Spleen (tissue), 11 donors: Measurements from ENCODE around the gene HTR3B. TPM values are rescaled to one million over a fixed set of nuclear protein-coding genes. Genes with fewer than 3 reads are reported as not detected.

Experiments used
- DNase-seq: peaks from one replicate; pipeline ENCODE4 v3.0.0-alpha.2; 2020
- H3K27ac ChIP-seq, 8 donors: fragments of 200-600 bp; sonication (generic) in 7 of 8; 1 replicate in 4 of 8; 2 replicates in 4 of 8; pipeline versions ENCODE4 v1.5.0 to v1.8.0; 2016 to 2021; ENCODE audit warnings: inconsistent platforms in 4 of 8, mild to moderate bottlenecking in 4 of 8, moderate library complexity in 1 of 8
- H3K27me3 ChIP-seq, 7 donors: fragments of 200-600 bp; sonication (generic) in 6 of 7; replicated peaks in 1 of 7; 1 replicate in 4 of 7; 2 replicates in 3 of 7; pipeline versions ENCODE4 v1.5.0 to v1.8.0; 2016 to 2021; ENCODE audit warnings: inconsistent platforms in 3 of 7, mild to moderate bottlenecking in 1 of 7
- H3K36me3 ChIP-seq, 6 donors: fragments of 200-600 bp; sonication (generic) in 5 of 6; 1 replicate in 4 of 6; 2 replicates in 2 of 6; pipeline versions ENCODE4 v1.5.0 to v1.8.0; 2016 to 2021; ENCODE audit warnings: inconsistent platforms in 2 of 6
- H3K4me1 ChIP-seq, 6 donors: fragments of 200-600 bp; sonication (generic) in 5 of 6; 1 replicate in 3 of 6; 2 replicates in 3 of 6; pipeline versions ENCODE4 v1.5.0 to v1.8.0; 2016 to 2021; ENCODE audit warnings: inconsistent platforms in 3 of 6
- H3K4me3 ChIP-seq, 8 donors: fragments of 200-600 bp; sonication (generic) in 7 of 8; 1 replicate in 4 of 8; 2 replicates in 4 of 8; pipeline versions ENCODE4 v1.5.0 to v1.8.0; 2016 to 2021; ENCODE audit warnings: inconsistent platforms in 4 of 8, mild to moderate bottlenecking in 4 of 8, moderate library complexity in 2 of 8
- H3K9me3 ChIP-seq, 8 donors: fragments of 200-600 bp; sonication (generic) in 7 of 8; 1 replicate in 4 of 8; 2 replicates in 4 of 8; pipeline versions ENCODE4 v1.5.0 to v1.8.0; 2016 to 2021; ENCODE audit warnings: inconsistent platforms in 4 of 8
- POLR2A ChIP-seq, 3 donors: fragments of 450-650 bp; IDR thresholded peaks; one replicate each; pipeline ENCODE4 v1.5.1; 2017; ENCODE audit warnings: antibody characterized with exemption in 3 of 3, mild to moderate bottlenecking in 1 of 3
- POLR2AphosphoS5 ChIP-seq, 3 donors: sonication (generic); formaldehyde crosslinking; IDR thresholded peaks; one replicate each; pipeline ENCODE4 v1.5.1; 2017; ENCODE audit warnings: antibody characterized with exemption in 3 of 3
- WGBS, 5 donors: extraction: QIAGEN DNeasy Blood & Tissue Kit in 3 of 5; methylation state at CpG; one replicate each; pipeline versions ENCODE4 v1.1.5 to v1.1.7; 2013 to 2018; 5-methylcytosine and 5-hydroxymethylcytosine counted together
- intact Hi-C: fragments of 100-400 bp; cut with DNase I; formaldehyde crosslinking; loops from one replicate; pipeline ENCODE4 v1.15.0; 2023; ENCODE audit warnings: low total_unique reads
- polyA plus RNA-seq, 3 donors: library from polyadenylated mRNA; stranded (reverse); fragments of 200-250 nt; gene quantifications; one replicate each; pipeline ENCODE4 v1.2.1, GENCODE V29; 2013
- total RNA-seq, 7 donors: library from RNA; depleted of rRNA in 3 of 7; stranded (reverse); fragments of >200 nt in 3 of 7; fragmentation: NEBNext Ultra II Directional in 4 of 7; extraction: Animal tissue kit (Norgen Biotek cat#: 25700) in 4 of 7; gene quantifications; one replicate each; pipeline versions ENCODE4 v1.1.0 to v1.2.1, GENCODE V29; 2016 to 2021
- TF ChIP-seq, protein P1 (sequence below), 11 experiments: fragments of 200-600 bp in 7 of 11; fragments of 450-650 bp in 4 of 11; sonication (generic) in 4 of 11; IDR thresholded peaks in 8 of 11; conservative IDR thresholded peaks in 3 of 11; 1 replicate in 7 of 11; 2 replicates in 4 of 11; pipeline versions ENCODE4 v1.4.0 to v1.8.0; 2016 to 2021; ENCODE audit warnings: antibody characterized with exemption in 11 of 11, inconsistent platforms in 4 of 11, mild to moderate bottlenecking in 1 of 11
- donor health status: healthy with polysubstance abuse.
- donor health status: DM: no; HTN: no; CAD: no; lungs with moderate emphysema.
- donor health status: DM: no; HTN: no; CAD: no.
- donor health status: Bipolar disorder and iron deficiency.
- donor health status: healthy.
- donor health status: DM: no; HTN: no; CAD: no.
- donor health status: DM: yes; HTN: yes; CAD: no.

The HTR3B gene
- total and polyA plus RNA-seq, 10 donors, result not detected

- DNase-seq, result no peak
- intact Hi-C loops, result no loop called here
- 56 to 69% (median 61%) methylated on average over 1 of the region's 1 CpG for WGBS, 5 donors
These were observed 74.8 kb downstream of the HTR3B start for GRCh38 chr11:113979431-113979830.

GRCh38 chr11:113980785-113981184 lies 76.2 kb downstream of the HTR3B start:
- no peak for TF ChIP-seq POLR2AphosphoS5 (IDR thresholded peaks at IDR 0.05)
- TF ChIP-seq, protein P1, sequence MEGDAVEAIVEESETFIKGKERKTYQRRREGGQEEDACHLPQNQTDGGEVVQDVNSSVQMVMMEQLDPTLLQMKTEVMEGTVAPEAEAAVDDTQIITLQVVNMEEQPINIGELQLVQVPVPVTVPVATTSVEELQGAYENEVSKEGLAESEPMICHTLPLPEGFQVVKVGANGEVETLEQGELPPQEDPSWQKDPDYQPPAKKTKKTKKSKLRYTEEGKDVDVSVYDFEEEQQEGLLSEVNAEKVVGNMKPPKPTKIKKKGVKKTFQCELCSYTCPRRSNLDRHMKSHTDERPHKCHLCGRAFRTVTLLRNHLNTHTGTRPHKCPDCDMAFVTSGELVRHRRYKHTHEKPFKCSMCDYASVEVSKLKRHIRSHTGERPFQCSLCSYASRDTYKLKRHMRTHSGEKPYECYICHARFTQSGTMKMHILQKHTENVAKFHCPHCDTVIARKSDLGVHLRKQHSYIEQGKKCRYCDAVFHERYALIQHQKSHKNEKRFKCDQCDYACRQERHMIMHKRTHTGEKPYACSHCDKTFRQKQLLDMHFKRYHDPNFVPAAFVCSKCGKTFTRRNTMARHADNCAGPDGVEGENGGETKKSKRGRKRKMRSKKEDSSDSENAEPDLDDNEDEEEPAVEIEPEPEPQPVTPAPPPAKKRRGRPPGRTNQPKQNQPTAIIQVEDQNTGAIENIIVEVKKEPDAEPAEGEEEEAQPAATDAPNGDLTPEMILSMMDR (IDR thresholded peaks at IDR 0.05 in 8 of 11, conservative IDR thresholded peaks at IDR 0.05 in 3 of 11), result no peak
- no peak for TF ChIP-seq POLR2A (IDR thresholded peaks at IDR 0.05)
- DNase-seq, result no peak
- Histone ChIP-seq H3K27ac (no peak overlapping the region), H3K4me3 (no peak overlapping the region), H3K4me1 (peaks cover 0 to 41% (median 7%) of the 10 kb centered on the region in 6 donors), H3K36me3 (no peaks in the 10 kb centered on the region), H3K9me3 (no peaks in the 10 kb centered on the region), H3K27me3 (peaks cover 0 to 12% (median 0%) of the 10 kb centered on the region in 7 donors)
- WGBS, 5 donors, result 37 to 46% (median 42%) methylated on average over 6 of the region's 6 CpGs
- intact Hi-C loops, result no loop called here

More at GRCh38 chr11:113979431-113979830, 74.8 kb downstream of the HTR3B start:
- peaks cover 0 to 54% (median 15%) of the 10 kb centered on the region in 6 donors for H3K4me1 ChIP-seq
- H3K9me3 ChIP-seq, result no peaks in the 10 kb centered on the region
- H3K4me3 ChIP-seq, result no peak overlapping the region
- H3K27ac ChIP-seq, result no peak overlapping the region
- H3K36me3 ChIP-seq, result no peaks in the 10 kb centered on the region
- H3K27me3 ChIP-seq, result peaks cover 0 to 15% (median 0%) of the 10 kb centered on the region in 7 donors
- no peak for TF ChIP-seq POLR2AphosphoS5 (IDR thresholded peaks at IDR 0.05)
- TF ChIP-seq, protein P1 (IDR thresholded peaks at IDR 0.05 in 8 of 11, conservative IDR thresholded peaks at IDR 0.05 in 3 of 11), result no peak
- TF ChIP-seq POLR2A (IDR thresholded peaks at IDR 0.05), result no peak

- Histone ChIP-seq H3K9me3 (no peaks in the 10 kb centered on the region), H3K27me3 (peaks cover 0 to 21% (median 0%) of the 10 kb centered on the region in 7 donors), H3K27ac (no peak overlapping the region), H3K4me3 (no peak overlapping the region), H3K36me3 (no peaks in the 10 kb centered on the region), H3K4me1 (peaks cover 0 to 32% (median 3%) of the 10 kb centered on the region in 6 donors)
- no peak for DNase-seq
- intact Hi-C loops, result no loop called here
- TF ChIP-seq POLR2A (IDR thresholded peaks at IDR 0.05) (no peak), POLR2AphosphoS5 (IDR thresholded peaks at IDR 0.05) (no peak)
- TF ChIP-seq, protein P1 (IDR thresholded peaks at IDR 0.05 in 8 of 11, conservative IDR thresholded peaks at IDR 0.05 in 3 of 11), result no peak
These were observed 77.7 kb downstream of the HTR3B start for GRCh38 chr11:113982306-113982705.

GRCh38 chr11:113984781-113985180 lies 80.2 kb downstream of the HTR3B start:
- no peak overlapping the region for H3K27ac ChIP-seq
- H3K36me3 ChIP-seq, result no peaks in the 10 kb centered on the region
- 56 to 77% (median 70%) methylated on average over 6 of the region's 6 CpGs for WGBS, 5 donors
- no peak overlapping the region for H3K4me3 ChIP-seq
- TF ChIP-seq POLR2A (IDR thresholded peaks at IDR 0.05) (no peak), POLR2AphosphoS5 (IDR thresholded peaks at IDR 0.05) (no peak)
- TF ChIP-seq, protein P1 (IDR thresholded peaks at IDR 0.05 in 8 of 11, conservative IDR thresholded peaks at IDR 0.05 in 3 of 11), result no peak
- no peaks in the 10 kb centered on the region for H3K9me3 ChIP-seq
- intact Hi-C loops, result no loop called here
- H3K27me3 ChIP-seq, result peaks cover 0 to 18% (median 0%) of the 10 kb centered on the region in 7 donors
- DNase-seq, result no peak
- H3K4me1 ChIP-seq, result peaks cover 0 to 13% (median 0%) of the 10 kb centered on the region in 6 donors
